OCI-LY3 (cell line): ENCODE measurements around the gene OGDH.

Experiments used
- CTCF ChIP-seq: fragments of 200-600, 300-600 bp; sonication (generic); IDR thresholded peaks from 2 replicates; pipeline ENCODE4 v1.5.1; 2014; ENCODE audit warnings: antibody characterized with exemption, low read length, low read depth
- EZH2phosphoT487 ChIP-seq: fragments of 200-600 bp; shearing (Covaris generic); IDR thresholded peaks from 2 replicates; pipeline ENCODE4 v1.6.1; 2018; ENCODE audit warnings: antibody characterized with exemption, mixed run types, low read depth

GRCh38 chr7:44565795-44566559, 40.5 kb upstream of the OGDH start:
- TF ChIP-seq CTCF (no peak; the same call in 1 of the 2 replicates), EZH2phosphoT487 (no peak)
